Ovary (tissue), 9 donors: ENCODE results near the gene ACSL3. TPM values are rescaled to one million over a fixed set of nuclear protein-coding genes. Genes with fewer than 3 reads are reported as not detected.
"Not testable (repeated sequence)": the region's sequence is repeated elsewhere in the genome, so short reads cannot be mapped to it uniquely, and the experiment has no call there.

Source experiments
- DNase-seq, 5 donors: peaks; one replicate each; pipeline ENCODE4 v3.0.0-alpha.2; 2019 to 2020
- H3K27ac ChIP-seq, 2 donors: fragments of 200-600 bp; one replicate each; pipeline versions ENCODE4 v1.5.1 to v1.8.0; 2019 to 2022
- H3K27me3 ChIP-seq: fragments of 200-600 bp; one replicate; pipeline ENCODE4 v1.8.0; 2022
- H3K36me3 ChIP-seq: fragments of 200-600 bp; sonication (generic); one replicate; pipeline ENCODE4 v1.5.1; 2019
- H3K4me1 ChIP-seq: one replicate; pipeline ENCODE4 v1.8.1; 2013; ENCODE audit warnings: mild to moderate bottlenecking, moderate library complexity; ENCODE audit not compliant: insufficient read depth
- H3K4me3 ChIP-seq: fragments of 200-600 bp; sonication (generic); one replicate; pipeline ENCODE4 v1.5.1; 2017
- H3K9me3 ChIP-seq, 2 donors: fragments of 200-600 bp in 1 of 2; sonication (generic) in 1 of 2; one replicate each; pipeline versions ENCODE4 v1.5.1 to v1.8.1; 2013 to 2019; ENCODE audit warnings: mild to moderate bottlenecking in 1 of 2, moderate library complexity in 1 of 2
- EP300 ChIP-seq: sonication (generic); formaldehyde crosslinking; IDR thresholded peaks from one replicate; pipeline ENCODE4 v1.6.1; 2017; ENCODE audit warnings: antibody characterized with exemption
- POLR2A ChIP-seq: fragments of 450-650 bp; IDR thresholded peaks from one replicate; pipeline ENCODE4 v1.6.1; 2017; ENCODE audit warnings: antibody characterized with exemption, mild to moderate bottlenecking, moderate library complexity
- WGBS, 3 donors: extraction: QIAGEN DNeasy Blood & Tissue Kit in 1 of 3; methylation state at CpG; one replicate each; pipeline versions ENCODE4 v1.1.5 to v1.1.7; 2013 to 2017; 5-methylcytosine and 5-hydroxymethylcytosine counted together
- intact Hi-C, 4 donors: fragments of 100-400 bp; cut with DNase I; formaldehyde crosslinking; loops; one replicate each; pipeline versions ENCODE4 v1.11.0 to v1.15.1; 2022 to 2023
- polyA plus RNA-seq, 2 donors: library from polyadenylated mRNA; stranded (reverse); fragments of 200-250 nt in 1 of 2; fragments of 350-450 nt in 1 of 2; fragmentation: Illumina TruSeq in 1 of 2; extraction: RNeasy Lipid Tissue Mini Kit (QIAGEN cat#74804) in 1 of 2; gene quantifications; one replicate each; pipeline ENCODE4 v1.2.3, GENCODE V29; 2013 to 2014
- total RNA-seq, 7 donors: library from RNA; depleted of rRNA in 2 of 7; stranded (reverse); fragments of >200 nt in 2 of 7; fragmentation: NEBNext Ultra II Directional in 3 of 7; extraction: Animal tissue kit (Norgen Biotek cat#: 25700) in 3 of 7; gene quantifications; one replicate each; pipeline versions ENCODE4 v1.1.0 to v1.2.4, GENCODE V29; 2016 to 2023
- TF ChIP-seq, protein P1 (sequence below), 3 donors: fragments of 450-650 bp in 2 of 3; fragments of 200-600 bp in 1 of 3; IDR thresholded peaks; one replicate each; pipeline versions ENCODE4 v1.5.1 to v1.8.0; 2016 to 2022; ENCODE audit warnings: antibody characterized with exemption in 3 of 3, mild to moderate bottlenecking in 1 of 3
- donor health status: DM: no; HTN: no; CAD: no; lungs with moderate emphysema.
- donor health status: DM: no; HTN: no; CAD: no.
- donor health status: Bipolar disorder and iron deficiency.
- donor health status: DM: yes; HTN: yes; CAD: no.
- donor health status: DM: no; HTN: no; CAD: no.
- donor health status: DM: yes; HTN: yes; CAD: no.

ACSL3 gene
- total and polyA plus RNA-seq, 9 donors = 14.0 to 85.1 (median 46.0) TPM

DNA sequence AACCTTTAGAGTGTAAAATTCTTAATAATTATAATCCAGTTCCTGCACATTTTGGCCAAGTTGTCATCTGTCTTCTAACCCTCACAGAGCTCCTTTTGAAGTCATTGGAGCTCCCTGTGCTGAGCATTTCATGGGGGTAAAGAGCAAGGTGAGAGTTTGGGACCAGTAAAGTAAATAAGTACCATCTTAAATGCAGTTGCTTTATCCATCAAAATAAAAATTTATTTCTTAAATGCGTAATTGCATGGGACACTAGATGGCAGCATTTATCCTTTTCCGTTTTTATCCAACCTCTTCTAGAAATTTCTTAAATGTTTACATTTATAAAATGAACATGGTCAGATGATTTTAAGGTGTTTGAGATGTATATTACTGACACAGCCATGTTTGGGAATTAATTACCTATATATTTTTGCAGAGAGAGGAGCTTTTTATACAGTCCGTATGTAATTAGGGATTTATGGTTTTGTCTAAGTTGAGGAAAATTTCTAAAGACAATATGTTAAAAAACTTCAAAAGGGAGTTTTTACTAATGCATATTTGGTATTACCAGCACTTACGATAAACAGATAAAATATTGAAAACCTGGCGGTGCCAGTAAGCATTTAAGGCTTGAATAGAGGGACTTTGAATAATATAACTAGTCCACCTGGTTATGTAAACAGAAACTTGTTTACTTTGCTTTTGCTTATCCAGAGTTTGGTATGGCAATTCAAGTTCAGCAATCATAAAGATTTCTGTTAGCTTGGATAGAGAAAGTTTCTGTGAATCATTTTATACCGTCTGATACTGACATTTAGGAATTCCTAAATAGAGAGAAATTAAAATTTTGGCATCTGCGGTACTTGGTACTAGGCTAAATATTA is 54.5 kb downstream of the ACSL3 start:
- no peaks in the 10 kb centered on the region for H3K9me3 ChIP-seq
- no peak overlapping the region for H3K27ac ChIP-seq
- no peaks in the 10 kb centered on the region for H3K36me3 ChIP-seq
- DNase-seq = no peak
- no peaks in the 10 kb centered on the region for H3K27me3 ChIP-seq
- WGBS, 3 donors = 70 to 78% (median 72%) methylated on average over 7 of the region's 7 CpGs
- no peaks in the 10 kb centered on the region for H3K4me1 ChIP-seq
- H3K4me3 ChIP-seq = no peak overlapping the region
- TF ChIP-seq EP300 = no peak
- TF ChIP-seq, protein P1, sequence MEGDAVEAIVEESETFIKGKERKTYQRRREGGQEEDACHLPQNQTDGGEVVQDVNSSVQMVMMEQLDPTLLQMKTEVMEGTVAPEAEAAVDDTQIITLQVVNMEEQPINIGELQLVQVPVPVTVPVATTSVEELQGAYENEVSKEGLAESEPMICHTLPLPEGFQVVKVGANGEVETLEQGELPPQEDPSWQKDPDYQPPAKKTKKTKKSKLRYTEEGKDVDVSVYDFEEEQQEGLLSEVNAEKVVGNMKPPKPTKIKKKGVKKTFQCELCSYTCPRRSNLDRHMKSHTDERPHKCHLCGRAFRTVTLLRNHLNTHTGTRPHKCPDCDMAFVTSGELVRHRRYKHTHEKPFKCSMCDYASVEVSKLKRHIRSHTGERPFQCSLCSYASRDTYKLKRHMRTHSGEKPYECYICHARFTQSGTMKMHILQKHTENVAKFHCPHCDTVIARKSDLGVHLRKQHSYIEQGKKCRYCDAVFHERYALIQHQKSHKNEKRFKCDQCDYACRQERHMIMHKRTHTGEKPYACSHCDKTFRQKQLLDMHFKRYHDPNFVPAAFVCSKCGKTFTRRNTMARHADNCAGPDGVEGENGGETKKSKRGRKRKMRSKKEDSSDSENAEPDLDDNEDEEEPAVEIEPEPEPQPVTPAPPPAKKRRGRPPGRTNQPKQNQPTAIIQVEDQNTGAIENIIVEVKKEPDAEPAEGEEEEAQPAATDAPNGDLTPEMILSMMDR (IDR thresholded peaks at IDR 0.05) = no peak
- TF ChIP-seq POLR2A = no peak
- intact Hi-C loops = no loop called here

DNA sequence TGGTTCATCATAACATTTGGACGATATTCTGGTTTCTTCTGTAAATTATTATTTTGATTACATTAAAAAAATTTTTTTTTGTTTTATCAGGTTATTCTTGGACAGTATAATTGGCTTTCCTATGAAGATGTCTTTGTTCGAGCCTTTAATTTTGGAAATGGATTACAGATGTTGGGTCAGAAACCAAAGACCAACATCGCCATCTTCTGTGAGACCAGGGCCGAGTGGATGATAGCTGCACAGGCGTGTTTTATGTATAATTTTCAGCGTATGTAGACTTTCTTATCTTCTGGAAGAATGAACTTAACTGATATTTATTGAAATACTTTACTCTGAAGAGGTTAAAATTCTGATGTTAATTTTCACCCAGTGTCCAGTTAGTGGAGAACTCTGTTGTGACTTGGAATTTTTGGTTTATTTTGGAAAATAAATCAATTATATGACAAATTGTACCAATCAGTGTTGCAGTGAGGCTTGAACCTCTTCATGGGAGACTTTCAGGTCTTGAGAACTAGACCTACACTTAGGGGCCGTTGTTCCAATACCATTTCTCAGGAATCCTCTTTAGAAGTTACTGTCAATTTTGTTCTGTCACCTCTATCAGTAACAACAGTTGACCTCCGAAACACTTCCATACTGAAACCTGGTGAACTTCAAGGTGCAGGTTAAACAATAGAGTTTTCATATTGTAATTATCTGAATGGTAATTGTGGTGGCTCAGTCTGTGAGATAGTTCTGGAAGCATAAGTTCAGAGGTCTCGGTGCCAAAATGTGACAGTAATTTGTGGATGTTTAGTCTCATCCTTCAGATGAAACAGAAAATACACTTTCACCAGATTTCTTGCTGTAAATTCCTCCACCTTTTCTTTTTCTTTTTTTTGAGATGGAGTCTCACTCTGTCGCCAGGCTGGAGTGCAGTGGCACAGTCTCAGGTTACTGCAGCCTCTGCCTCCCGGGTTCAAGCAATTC is 55.7 kb downstream of the ACSL3 start:
- TF ChIP-seq EP300 (no peak), POLR2A (no peak)
- TF ChIP-seq, protein P1 (IDR thresholded peaks at IDR 0.05) = no peak
- Histone ChIP-seq H3K4me3 (no peak overlapping the region), H3K4me1 (no peaks in the 10 kb centered on the region), H3K27me3 (no peaks in the 10 kb centered on the region), H3K27ac (no peak overlapping the region), H3K36me3 (no peaks in the 10 kb centered on the region), H3K9me3 (no peaks in the 10 kb centered on the region)
- DNase-seq = no peak
- intact Hi-C loops = no loop called here
- WGBS, 3 donors = 86 to 90% (median 89%) methylated on average over 11 of the region's 11 CpGs

DNA sequence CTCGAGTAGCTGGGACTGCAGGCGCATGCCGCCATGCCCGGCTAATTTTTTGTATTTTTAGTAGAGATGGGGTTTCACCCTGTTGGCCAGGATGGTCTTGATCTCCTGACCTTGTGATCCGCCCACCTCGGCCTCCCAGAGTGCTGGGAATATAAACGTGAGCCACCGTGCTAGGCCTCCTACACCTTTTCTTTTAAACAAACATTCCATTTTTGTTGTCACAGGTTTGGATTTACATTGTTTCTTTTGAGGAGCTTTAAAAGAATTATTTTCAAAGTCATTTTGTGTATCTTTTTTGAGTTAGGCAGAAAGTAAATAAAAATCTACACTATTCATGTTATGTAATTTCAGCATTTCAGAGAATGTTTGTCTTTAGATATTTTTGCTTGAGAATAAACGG is 56.4 kb downstream of the ACSL3 start:
- DNase-seq, H3K9me3 ChIP-seq, H3K36me3 ChIP-seq, intact Hi-C loops, H3K27ac ChIP-seq, H3K4me3 ChIP-seq, H3K27me3 ChIP-seq, H3K4me1 ChIP-seq: not testable (repeated sequence)
- WGBS, 3 donors = 60 to 67% (median 61%) methylated on average over 9 of the region's 9 CpGs

DNA sequence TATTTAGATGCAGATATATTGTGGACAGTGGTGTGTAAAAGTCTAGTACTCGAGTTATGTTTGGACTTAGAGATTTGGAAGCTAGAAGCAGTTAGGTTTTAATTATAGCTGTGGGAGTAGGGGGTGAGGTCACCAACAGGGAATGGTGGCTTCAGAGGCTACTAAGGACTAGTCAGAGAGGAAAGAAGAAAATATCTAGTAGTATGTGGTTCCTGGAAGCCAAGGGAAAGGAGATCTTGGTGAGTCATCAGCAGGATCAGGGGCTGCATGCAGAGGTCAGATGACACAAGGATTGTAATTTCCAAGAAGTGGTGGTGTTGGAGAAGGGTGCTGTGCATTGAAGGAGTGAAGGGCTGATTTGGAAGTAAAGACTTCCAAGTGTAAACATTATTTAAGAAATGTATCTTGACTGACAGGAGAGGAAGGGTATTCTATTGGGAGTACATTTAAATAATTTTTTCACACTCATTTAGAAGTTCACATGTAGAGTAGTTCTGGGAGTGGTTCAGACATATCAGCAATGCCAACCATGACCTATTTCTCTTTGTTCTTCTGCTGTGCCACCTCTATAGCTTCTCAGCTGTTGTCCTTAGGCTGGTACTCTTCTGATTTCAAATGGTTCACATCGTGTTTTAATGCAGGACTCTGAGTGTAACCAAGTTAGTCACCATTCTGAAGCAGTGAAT is 59.1 kb downstream of the ACSL3 start:
- TF ChIP-seq, protein P1 (IDR thresholded peaks at IDR 0.05) = no peak
- TF ChIP-seq EP300 (no peak), POLR2A (no peak)
- DNase-seq = no peak
- 70 to 74% (median 73%) methylated on average over 2 of the region's 2 CpGs for WGBS, 3 donors
- no peaks in the 10 kb centered on the region for H3K36me3 ChIP-seq
- intact Hi-C loops = no loop called here
- no peaks in the 10 kb centered on the region for H3K4me1 ChIP-seq
- H3K27me3 ChIP-seq = no peaks in the 10 kb centered on the region
- H3K9me3 ChIP-seq = no peaks in the 10 kb centered on the region
- H3K4me3 ChIP-seq = no peak overlapping the region
- H3K27ac ChIP-seq = no peak overlapping the region
